ENCODE measurements around the gene NDUFS8. TPM values are rescaled to one million over a fixed set of nuclear protein-coding genes. Genes with fewer than 3 reads are reported as not detected.

NDUFS8 gene
- total RNA-seq, 1 experiment from 2014 or later: 166 TPM

- TF ChIP-seq CTCF (IDR thresholded peaks at IDR 0.05; ENCODE audit: unreplicated experiment): no peak
- Mint-ChIP-seq H3K4me1 (ENCODE audit: low read depth, unreplicated experiment) (peaks cover 24% of the 10 kb centered on the region), H3K27me3 (ENCODE audit: unreplicated experiment) (no peaks in the 10 kb centered on the region), H3K4me3 (ENCODE audit: low read depth, unreplicated experiment) (no peak overlapping the region), H3K36me3 (ENCODE audit: insufficient read depth, unreplicated experiment) (peaks cover 74% of the 10 kb centered on the region), H3K9me3 (ENCODE audit: low read depth, unreplicated experiment) (no peaks in the 10 kb centered on the region), H3K27ac (ENCODE audit: unreplicated experiment) (no peak overlapping the region)
- CTCF ChIA-PET: no interaction called here
- DNase-seq: no peak
- intact Hi-C loops (cut with micrococcal nuclease; ENCODE audit: unreplicated experiment): no loop called here
- no TSS peak for BruUV-seq (replicated peaks)
Observed at GRCh38 chr11:68074584-68075352, 44.3 kb downstream of the NDUFS8 start.

GRCh38 chr11:68076371-68077042 lies 46.0 kb downstream of the NDUFS8 start:
- Mint-ChIP-seq H3K27ac (ENCODE audit: unreplicated experiment) (peak overlapping the region; percentile 4), H3K4me1 (ENCODE audit: low read depth, unreplicated experiment) (peaks cover 24% of the 10 kb centered on the region), H3K4me3 (ENCODE audit: low read depth, unreplicated experiment) (no peak overlapping the region), H3K27me3 (ENCODE audit: unreplicated experiment) (no peaks in the 10 kb centered on the region), H3K36me3 (ENCODE audit: insufficient read depth, unreplicated experiment) (peaks cover 73% of the 10 kb centered on the region), H3K9me3 (ENCODE audit: low read depth, unreplicated experiment) (no peaks in the 10 kb centered on the region)
- CTCF ChIA-PET: no interaction called here
- TF ChIP-seq CTCF (IDR thresholded peaks at IDR 0.05; ENCODE audit: unreplicated experiment): no peak
- peak; percentile 29 for DNase-seq
- BruUV-seq (replicated peaks): no TSS peak
- intact Hi-C loops (cut with micrococcal nuclease; ENCODE audit: unreplicated experiment): no loop called here

- no peaks in the 10 kb centered on the region for H3K9me3 Mint-ChIP-seq (ENCODE audit: low read depth, unreplicated experiment)
- peaks cover 24% of the 10 kb centered on the region for H3K4me1 Mint-ChIP-seq (ENCODE audit: low read depth, unreplicated experiment)
- no peak for TF ChIP-seq CTCF (IDR thresholded peaks at IDR 0.05; ENCODE audit: unreplicated experiment)
- CTCF ChIA-PET: interaction anchor here (0.7 kb wide), 1 partner anchor 110 kb away, joined by 3 read pairs; no protein-coding TSS in a partner anchor
- peak overlapping the region; percentile 66 for H3K27ac Mint-ChIP-seq (ENCODE audit: unreplicated experiment)
- no peak for DNase-seq
- intact Hi-C loops (cut with micrococcal nuclease; ENCODE audit: unreplicated experiment): no loop called here
- H3K36me3 Mint-ChIP-seq (ENCODE audit: insufficient read depth, unreplicated experiment): peaks cover 66% of the 10 kb centered on the region
- BruUV-seq (replicated peaks): no TSS peak
- H3K27me3 Mint-ChIP-seq (ENCODE audit: unreplicated experiment): no peaks in the 10 kb centered on the region
- H3K4me3 Mint-ChIP-seq (ENCODE audit: low read depth, unreplicated experiment): no peak overlapping the region
Observed at GRCh38 chr11:68077617-68078582, 47.4 kb downstream of the NDUFS8 start.

- Mint-ChIP-seq H3K4me3 (ENCODE audit: low read depth, unreplicated experiment) (no peak overlapping the region), H3K27ac (ENCODE audit: unreplicated experiment) (peak overlapping the region; percentile 52), H3K27me3 (ENCODE audit: unreplicated experiment) (no peaks in the 10 kb centered on the region), H3K4me1 (ENCODE audit: low read depth, unreplicated experiment) (peaks cover 24% of the 10 kb centered on the region), H3K36me3 (ENCODE audit: insufficient read depth, unreplicated experiment) (peaks cover 50% of the 10 kb centered on the region), H3K9me3 (ENCODE audit: low read depth, unreplicated experiment) (no peaks in the 10 kb centered on the region)
- no peak for TF ChIP-seq CTCF (IDR thresholded peaks at IDR 0.05; ENCODE audit: unreplicated experiment)
- intact Hi-C loops (cut with micrococcal nuclease; ENCODE audit: unreplicated experiment): no loop called here
- DNase-seq: no peak
- BruUV-seq (replicated peaks): no TSS peak
- CTCF ChIA-PET: interaction anchor here (1.4 kb wide), 1 partner anchor 19 kb away, joined by 3 read pairs; no protein-coding TSS in a partner anchor
Observed at GRCh38 chr11:68080860-68081259, 50.4 kb downstream of the NDUFS8 start.

Measured in Calu3 (cell line).